GM18499 (cell line): ENCODE results near the gene WDPCP.
A peak's percentile ranks its signal among the peaks of the same experiment; 100 is the strongest.
"Not testable (repeated sequence)": the region's sequence is repeated elsewhere in the genome, so short reads cannot be mapped to it uniquely, and the experiment has no call there.

Source experiments
- ATAC-seq: cut with Tn5 transposase; IDR thresholded peaks from one replicate; pipeline ENCODE4 v1.9.1; 2021; ENCODE audit warnings: moderate number of reproducible peaks; ENCODE audit not compliant: insufficient read depth, unreplicated experiment

Gene WDPCP

DNA sequence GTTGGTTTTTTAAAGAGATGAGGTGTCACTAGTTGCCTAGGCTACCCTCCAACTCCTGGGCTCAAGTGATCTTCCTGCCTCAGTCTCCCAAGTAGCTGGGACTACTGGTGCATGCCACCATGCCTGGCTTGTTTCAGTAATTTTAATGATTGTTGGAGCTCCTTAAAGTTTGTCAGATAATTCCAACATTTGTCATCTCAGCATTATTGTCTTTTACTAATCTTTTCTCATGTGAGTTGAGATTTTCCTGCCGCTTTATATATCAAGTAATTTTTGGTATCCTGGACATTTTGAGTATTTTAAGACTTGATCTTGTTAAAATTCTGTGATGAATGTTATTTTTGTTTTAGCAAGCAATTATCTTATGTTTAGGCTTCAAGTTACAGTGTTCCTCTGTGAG lies 429.0 kb downstream of the WDPCP start:
- no peak for ATAC-seq

DNA sequence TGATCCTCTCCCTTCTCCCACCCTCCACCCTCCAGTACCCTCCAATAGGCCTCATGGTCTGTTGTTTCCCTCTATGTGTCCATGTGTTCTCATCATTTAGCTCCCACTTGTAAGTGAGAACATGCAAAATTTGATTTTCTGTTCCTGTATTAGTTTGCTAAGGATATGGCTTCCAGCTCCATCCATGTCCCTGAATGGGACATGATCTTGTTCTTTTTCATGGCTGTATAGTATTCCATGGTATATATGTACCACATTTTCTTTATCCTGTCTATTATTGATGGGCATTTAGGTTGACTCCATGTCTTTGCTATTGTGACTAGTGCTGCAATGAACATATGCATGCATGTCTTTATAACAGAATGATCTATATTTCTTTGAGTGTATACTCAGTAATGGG lies 451.6 kb downstream of the WDPCP start:
- not testable (repeated sequence) for ATAC-seq

DNA sequence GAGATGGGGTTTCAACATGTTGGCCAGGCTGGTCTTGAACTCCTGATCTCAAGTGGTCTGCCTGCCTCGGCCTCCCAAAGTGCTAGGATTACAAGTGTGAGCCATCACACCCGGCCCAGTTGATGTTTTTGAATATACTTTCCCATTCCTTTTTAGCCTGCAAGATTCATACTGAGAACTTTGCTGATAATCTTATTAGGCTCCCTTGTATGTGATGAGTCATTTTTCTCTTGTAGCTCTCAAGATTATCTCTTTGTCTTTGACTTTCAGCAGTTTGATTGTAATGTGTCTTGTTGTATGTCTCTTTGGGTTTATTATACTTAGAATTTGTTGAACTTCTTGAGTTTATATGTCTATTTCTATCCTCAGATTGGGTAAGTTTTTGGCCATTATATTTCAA lies 456.3 kb downstream of the WDPCP start:
- no peak for ATAC-seq

DNA sequence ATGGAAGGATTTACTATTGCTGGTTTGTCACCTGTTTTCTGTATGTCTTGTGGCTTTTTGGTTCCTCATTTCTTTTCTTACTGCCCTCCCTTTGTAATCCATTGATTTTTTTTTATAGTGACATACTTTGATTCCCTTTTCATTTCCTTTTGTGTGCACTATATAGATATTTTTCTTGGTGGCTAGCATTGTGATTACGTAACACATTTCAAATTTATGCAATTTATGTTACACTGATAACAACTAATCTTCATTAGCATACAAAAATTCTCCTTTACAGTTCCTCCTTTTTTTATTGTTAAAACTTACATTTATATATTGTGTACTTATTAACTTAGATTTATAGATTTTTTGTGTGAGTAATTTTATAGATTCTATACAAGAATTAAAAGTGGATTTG lies 457.1 kb downstream of the WDPCP start:
- ATAC-seq, result no peak

DNA sequence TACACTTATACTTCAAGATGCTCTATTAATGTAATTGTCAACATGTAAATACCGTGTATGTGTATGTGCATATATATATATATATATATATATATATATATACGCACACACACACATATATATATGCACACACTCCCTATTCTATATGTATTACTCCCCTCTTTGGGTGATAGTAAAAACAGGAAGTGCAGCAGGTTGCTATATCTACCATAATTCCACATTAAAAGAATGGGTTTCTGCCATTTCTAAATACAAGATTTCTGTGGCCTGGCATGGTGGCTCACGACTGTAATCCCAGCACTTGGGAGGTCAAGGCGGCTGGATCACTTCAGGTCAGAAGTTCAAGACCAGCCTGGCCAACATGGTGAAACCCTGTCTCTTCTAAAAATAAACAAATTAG lies 460.7 kb downstream of the WDPCP start:
- no peak for ATAC-seq

DNA sequence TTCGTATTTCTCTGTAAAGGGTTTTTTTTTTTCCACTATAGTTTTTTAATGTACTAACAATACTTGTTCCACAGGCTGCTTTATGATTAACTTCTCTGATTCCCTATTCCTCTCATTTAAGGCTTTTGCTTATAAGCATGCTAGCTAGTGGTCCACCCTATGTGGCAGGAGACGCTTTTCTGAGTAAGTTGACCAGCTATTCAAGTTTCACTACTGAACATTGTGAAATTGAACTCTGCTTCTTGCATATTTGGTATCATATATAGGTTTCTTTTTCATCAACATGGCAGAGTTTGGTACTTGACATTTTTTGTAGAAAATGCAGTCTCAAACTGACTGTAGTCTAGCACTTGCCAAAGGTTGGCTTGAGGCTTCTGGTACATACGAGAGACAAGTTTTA lies 463.4 kb downstream of the WDPCP start:
- ATAC-seq, result peak; percentile 72

DNA sequence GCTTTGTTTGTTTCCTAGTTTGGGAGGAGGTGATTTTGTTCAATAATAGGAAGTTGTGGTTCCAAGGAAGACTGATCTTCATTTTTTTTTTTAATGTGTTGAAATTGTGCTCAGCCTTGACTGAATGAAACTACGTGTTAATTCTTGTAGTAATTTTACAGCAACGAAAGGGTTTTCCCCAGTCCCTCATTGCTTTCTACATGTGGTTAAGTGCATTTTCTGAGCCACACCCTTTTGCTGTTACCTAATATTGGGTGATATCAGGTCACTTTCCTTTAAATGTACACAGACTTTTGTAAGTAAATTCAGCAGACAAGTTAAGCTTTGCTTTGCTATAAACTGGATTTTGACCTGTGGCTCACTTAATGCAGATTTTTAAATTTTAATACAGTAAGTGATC lies 464.1 kb downstream of the WDPCP start:
- no peak for ATAC-seq

DNA sequence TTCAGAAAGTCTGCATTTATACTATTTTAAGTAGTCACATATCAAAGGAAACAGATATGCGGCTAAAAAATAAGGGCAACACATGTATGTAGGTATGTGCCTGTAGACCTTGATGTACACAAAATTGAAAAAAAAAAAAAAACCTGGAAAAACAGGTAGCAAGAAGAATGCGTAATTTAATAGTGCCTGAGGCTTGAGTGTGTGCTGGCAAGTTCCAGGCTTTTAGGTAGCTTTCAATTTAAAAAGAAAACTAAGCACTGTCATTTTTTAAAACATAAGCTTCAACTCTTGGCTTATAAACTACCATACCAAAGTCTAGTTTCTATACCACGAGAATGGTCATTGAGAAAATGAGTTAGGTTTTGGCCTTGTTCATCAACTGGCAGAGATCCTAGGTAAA lies 465.4 kb downstream of the WDPCP start:
- ATAC-seq, result no peak

DNA sequence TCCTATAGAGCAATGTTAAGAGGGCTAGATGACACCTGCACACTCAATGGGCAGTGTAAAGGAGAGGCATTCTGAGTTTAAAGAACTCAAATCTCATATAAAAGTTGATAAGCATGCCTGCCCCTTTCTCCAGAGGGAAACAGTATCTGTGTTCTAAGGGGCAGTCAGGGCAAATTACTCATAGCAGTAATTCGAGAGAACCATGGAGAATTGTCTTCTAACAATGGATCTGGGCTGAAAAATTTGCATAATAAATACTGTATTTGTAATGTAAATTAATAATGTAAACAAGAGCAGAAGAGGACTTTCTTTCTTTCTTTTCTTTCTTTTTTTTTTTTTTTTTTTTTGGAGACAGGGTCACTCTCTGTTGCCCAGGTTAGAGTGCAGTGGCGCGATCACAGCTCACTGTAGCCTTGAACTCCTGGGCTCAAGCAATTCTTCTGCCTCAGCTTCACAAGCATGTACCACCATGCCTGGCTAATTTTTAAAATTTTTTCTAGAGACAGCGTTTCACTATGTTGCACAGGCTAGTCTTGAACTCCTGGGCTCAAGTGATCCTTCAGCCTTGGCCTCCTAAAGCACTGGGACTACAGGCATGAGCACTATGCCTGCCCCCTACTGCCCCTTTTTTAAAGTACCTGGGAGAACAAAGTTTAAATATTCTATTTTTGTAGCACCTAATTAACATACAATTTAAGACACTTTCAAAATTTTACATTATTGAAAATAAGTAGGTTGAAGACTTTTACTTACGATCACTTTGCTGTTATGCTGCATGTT lies 467.0 kb downstream of the WDPCP start:
- no peak for ATAC-seq

DNA sequence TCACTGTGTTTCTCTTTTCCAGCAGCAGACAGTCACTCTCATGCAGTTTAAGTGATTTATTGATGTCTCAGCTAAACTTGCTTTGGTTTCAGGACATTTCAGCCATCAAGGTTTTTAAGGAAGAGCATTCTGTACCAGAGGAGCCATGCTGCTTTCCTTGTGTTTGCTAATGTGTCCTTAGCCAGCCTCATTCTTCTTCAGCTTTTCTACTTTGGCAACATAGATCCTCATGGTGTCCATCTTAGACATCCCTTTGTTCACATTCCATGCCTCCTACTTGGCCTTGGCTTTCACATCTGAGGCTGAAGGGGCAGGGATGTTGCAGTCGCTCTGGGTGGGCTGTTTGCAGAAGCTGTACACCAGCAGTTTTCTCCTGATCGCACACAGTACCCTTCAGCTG lies 469.5 kb downstream of the WDPCP start:
- no peak for ATAC-seq

DNA sequence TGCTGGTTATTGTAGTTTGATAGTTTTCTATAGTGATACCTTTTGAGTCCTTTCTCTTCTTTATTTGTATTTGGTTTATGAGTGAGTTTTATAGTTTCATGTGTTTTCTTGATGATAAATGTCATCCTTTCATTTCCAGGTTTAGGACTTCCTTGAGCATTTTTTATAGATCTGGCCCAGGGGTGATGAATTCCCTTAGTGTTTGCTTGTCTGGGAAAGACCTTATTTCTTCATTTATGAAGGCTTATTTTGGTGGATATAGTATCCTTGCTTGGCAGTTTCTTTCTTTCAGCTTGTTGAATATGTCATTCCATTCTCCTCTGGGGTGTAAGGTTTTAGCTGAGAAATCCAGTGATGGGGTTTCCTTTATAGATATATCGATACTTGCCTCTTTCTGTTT lies 483.8 kb downstream of the WDPCP start:
- no peak for ATAC-seq

DNA sequence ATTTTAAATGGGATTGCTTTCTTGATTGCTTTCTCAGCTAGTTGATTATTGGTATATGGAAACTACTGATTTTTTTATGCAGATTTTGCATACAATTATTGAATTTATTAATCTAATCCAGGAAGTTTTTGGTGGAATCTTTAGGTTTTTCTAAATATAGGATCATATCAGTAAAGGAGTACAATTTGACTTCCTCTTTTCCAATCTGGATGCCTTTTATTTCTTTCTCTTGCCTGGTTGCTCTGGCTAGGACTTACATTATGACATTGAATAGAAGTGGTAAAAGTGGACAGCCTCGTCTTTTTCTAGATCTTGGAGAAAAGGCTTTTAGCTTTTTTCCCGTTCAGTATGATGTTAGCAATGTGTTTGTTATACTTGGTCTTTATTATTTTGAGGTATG lies 486.3 kb downstream of the WDPCP start:
- no peak for ATAC-seq

DNA sequence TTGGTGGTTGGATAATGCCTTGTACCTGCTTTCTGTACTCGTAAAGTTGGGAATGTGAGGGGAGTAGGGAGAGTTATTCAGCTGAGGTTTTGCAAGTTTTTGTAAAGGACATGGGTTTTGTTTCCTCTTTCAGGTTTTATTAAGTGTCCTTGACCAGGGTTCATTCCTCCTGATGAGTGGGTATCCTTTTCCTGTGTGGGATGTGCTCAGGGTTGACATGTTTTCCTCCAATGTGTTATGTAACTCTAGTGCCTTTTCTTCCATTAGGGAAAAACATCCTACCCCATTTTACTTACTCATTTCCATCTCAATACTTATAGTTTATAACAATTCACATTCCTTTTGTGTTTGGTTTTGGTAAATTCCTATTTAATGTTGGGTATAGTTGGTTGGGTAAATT lies 489.2 kb downstream of the WDPCP start:
- no peak for ATAC-seq

DNA sequence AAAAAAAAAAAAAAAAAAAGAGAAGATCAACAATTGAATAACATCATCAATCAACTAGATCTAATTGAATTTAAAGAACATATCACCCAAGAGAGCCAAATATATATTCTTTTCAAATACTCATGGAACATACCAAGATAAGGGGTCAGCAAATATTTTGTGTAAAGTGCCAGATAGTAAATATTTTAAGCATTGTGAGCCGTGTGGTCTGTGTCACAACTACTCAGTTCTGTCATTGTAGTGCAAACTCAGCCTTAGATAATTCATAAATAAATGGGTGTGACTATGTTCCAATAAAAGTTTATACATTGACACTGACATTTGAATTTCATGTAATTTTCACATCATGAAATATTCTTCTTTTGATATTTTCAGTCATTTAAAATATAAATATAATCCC lies 491.8 kb downstream of the WDPCP start:
- no peak for ATAC-seq

DNA sequence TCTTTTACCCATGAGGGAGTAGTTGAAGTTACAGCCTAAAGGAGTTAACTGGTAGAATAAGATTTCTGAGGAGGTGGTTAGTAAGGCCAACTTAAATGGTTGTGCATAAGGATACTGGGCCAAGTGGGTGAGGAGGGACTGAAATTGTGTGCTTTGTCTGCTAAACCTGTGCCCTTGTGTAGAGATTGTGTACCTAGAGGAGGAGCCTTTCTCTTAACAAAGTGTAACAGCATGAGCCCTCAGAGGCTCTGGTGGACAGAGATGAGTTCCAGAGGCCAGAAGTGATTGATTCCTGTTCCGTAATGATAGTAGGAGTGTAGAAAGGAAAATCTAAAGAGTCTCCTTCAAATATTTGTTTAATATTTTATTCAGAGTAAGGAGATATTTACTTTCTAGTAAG lies 494.8 kb downstream of the WDPCP start:
- ATAC-seq, result no peak

DNA sequence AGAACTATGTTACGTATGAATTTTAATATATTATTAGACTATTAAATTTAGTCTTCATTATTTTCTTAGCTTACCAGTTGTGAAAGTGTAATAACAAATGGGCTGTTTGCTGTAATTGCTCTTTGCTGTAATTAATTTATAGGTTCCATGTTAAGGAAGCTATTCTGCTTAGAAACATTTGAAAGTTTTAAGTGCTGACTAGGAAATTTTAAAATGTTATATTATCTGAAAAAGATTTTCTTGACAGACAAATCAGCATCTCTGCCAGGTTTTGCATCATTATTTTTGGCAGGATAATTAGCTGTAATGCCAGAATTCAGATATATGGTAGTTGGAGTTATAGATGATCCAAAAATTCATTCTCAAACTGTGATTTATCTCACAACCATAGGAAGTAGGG lies 495.4 kb downstream of the WDPCP start:
- ATAC-seq, result no peak

DNA sequence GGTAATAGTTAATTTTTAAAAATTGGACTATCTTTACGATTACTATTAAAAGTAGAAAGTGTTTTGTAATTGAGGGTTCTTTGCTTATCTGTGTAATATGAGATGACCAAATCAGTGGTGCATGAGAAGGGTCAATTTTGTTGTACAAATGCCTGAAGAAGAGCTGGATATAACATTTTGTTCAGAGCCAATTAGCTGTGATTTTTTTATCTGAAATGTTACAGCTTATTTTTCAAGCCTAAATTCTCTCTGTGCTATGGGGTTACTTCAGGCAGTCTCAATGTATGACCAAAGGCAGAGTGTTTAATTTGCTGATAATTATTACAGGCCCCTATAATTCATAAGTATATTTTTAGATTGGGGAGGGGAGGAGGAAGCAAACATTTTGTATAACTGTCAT lies 495.9 kb downstream of the WDPCP start:
- no peak for ATAC-seq

DNA sequence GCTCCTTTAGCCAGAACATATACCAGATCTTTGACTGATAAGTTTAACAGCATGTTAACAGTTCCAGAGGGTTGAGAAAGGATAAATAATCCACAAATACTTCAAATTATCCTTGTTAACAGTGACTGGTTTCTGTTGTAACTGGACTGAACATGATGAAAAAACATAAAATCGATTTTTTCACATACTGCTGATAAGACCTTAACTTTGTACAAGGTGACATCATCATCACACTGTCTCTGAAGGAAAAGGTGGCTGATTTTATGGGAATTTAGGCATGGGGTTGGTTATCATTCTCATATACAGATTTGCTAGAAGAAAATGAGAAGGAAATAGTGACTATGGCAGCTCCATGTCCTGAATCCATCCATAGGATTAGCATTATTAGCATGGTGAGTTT lies 501.6 kb downstream of the WDPCP start:
- ATAC-seq, result no peak

DNA sequence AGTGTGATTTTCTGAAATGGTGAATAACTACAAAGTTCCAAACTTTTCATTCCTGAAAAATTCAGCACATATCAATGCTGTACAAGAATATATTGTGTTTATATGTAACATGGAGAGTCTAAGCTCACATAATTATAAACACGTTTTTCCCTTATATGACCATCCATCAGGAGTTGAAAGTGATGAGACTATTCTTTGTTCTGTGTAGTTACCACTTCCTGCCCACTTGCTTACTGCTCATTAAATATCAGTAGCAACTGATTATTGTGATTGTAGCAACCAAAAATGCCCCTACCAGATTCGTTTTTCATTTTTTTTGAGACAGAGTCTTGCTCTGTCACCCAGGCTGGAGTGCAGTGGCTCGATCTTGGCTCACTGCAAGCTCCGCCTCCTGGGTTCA lies 506.9 kb downstream of the WDPCP start:
- ATAC-seq, result no peak

DNA sequence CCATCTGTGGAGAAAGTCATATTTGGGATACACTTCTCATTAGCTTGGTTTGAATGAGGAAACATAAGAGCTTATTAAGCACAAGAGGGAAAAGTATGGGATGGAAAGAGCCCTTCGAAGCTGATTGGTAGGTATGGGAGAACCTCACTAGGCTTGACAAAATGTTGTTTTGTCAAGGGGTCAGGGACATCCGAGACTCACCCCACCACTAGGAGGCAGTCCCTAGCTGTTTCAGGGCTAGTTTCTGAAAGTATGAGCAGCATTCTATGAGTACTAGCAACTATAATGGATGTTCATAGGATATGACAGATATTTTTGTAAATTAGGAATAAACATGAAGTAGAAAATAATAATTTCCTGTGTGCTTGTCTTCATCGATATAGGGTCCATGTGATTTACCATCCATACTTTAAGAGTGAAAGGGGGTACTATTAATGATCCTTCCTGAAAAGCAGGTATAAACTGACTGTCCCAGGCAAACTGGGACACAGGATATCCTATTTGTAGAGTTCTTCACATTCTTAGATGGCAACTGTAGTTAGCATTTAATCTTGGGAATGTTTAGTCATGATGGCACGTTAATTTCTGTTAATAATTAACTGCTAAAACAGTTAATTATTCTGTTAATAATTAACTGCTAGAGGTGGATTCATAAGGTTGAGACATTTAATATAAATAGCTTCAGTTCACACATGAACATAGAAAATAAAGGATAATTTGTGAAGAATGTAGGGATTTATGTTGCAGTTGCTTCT lies 509.2 kb downstream of the WDPCP start:
- ATAC-seq, result no peak

DNA sequence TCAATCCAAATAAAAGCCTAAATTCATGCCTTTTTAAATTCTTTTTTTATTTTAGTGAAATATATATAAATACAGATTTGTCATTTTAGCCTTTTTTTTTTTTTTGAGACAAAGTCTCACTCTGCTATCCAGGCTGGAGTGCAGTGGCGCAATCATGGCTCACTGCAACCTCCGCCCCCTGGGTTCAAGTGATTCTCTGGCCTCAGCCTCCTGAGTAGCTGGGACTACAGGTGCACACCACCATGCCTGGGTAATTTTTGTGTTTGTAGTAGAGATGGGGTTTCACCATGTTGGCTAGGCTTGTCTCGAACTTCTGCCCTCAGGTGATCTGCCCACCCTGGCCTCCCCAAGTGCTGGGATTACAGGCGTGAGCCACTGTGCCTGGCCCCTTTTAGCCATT lies 513.9 kb downstream of the WDPCP start:
- not testable (repeated sequence) for ATAC-seq

DNA sequence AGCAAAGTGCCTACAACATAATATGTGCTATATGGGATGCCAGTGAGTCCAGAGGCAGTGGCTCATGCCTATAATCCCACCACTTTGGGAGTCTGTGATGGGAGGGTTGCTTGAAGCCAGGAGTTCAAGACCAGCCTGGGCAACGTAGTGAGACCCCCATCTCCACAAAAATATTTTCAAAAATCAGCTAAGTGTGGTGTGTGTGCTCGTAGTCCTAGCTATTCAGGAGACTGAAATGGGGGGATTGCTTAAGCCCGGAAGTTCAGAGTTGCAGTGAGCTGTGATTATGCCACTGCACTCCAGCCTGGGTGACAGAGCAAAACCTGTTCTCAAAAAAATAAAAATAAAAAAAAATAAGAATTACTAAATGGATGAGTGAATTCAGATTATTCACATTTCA lies 514.3 kb downstream of the WDPCP start:
- ATAC-seq, result no peak
